Epithelial cell of esophagus (primary cell): Measurements from ENCODE around the gene VANGL1.

ENCODE experiments used
- DNase-seq: peaks from one replicate; pipeline ENCODE4 v3.0.0; 2010; ENCODE audit warnings: low read depth
- H3K4me3 ChIP-seq: 2 replicates; pipeline ENCODE4 v1.5.1; 2011; ENCODE audit warnings: mild to moderate bottlenecking, low read length, control low read depth
- TF ChIP-seq, protein P1 (sequence below): IDR thresholded peaks from 2 replicates; pipeline ENCODE4 v1.5.1; 2011; ENCODE audit warnings: low read depth, mild to moderate bottlenecking, low read length, control low read depth, inconsistent platforms; ENCODE audit not compliant: insufficient read depth; ENCODE audit errors: missing control alignments

The VANGL1 gene

DNA sequence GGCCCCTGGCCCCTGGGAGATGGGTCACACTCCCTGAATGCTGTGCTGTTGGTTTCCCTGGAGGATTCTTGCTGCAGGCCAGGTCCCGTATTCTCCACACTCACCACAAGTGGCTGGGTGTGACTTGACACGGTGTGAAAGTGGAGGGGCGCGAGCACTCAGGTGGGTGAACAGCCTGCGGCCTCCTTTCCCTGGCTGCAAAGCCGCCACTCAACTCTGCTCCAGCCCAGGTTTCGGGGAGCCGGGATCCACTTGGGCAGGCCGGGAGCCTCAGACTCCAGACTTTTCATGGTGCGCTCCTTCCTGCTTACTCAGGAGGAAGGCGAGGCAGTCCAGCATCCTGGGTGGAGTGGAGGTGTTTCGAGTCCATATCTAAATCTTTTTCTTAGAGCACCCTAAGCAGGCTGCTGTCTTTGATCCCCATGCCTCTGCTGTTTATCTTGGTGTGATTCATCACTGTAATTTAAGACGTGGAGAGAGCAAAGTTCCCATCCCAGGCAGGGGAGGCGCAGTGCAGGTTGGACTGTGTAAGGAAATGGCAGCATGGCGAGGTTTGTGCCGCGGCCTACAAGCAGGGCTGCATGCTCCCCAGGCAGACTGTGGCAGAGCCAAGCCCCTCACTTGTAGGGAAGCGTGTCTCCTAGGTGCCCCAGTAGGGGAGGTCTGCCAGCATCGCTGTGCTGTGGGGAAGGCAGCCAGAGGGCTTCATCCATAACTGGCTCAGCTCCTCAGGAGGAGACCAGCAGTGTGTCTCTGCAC, 29.6 kb downstream of the VANGL1 start:
- TF ChIP-seq, protein P1, sequence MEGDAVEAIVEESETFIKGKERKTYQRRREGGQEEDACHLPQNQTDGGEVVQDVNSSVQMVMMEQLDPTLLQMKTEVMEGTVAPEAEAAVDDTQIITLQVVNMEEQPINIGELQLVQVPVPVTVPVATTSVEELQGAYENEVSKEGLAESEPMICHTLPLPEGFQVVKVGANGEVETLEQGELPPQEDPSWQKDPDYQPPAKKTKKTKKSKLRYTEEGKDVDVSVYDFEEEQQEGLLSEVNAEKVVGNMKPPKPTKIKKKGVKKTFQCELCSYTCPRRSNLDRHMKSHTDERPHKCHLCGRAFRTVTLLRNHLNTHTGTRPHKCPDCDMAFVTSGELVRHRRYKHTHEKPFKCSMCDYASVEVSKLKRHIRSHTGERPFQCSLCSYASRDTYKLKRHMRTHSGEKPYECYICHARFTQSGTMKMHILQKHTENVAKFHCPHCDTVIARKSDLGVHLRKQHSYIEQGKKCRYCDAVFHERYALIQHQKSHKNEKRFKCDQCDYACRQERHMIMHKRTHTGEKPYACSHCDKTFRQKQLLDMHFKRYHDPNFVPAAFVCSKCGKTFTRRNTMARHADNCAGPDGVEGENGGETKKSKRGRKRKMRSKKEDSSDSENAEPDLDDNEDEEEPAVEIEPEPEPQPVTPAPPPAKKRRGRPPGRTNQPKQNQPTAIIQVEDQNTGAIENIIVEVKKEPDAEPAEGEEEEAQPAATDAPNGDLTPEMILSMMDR, result no peak
- H3K4me3 ChIP-seq, result no peak overlapping the region

DNA sequence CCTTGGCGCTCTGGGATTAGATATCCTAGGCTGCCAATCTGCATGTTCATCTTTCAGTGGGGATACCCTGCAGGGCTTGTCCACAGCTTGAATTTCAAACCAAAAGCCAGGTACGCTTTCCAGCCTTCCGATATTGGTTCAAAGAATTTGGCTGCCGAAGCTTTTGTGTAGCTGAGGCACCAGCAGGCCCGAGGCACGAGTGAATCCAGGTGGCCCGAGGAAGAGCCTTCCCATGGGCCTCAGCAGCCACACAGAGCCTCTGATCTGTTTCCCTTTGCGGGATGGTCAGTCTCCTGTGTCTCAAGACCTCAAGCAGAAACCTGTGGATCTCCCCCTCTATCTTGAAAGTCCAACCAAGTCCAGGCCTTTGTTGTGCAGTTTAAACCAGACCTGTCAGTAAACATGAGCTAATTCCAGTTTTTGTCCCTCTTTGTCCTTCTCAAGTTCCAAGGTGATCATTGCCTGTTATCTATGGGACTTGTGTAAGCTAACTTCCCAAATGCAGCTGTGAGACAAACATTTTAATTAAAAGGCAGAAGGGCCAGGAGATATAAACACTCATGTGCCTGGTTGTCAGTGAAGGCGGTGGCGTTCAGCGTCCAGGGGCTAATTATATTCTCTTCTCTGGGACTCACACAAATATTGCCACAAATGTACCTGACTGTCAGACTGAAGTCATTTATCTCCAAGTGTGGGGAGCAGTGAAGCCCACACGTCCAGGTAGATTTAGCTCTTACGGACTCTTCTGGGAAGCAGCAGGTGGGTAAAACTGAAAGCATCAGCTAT, 30.6 kb downstream of the VANGL1 start:
- H3K4me3 ChIP-seq, result no peak overlapping the region
- TF ChIP-seq, protein P1, result no peak
- no peak for DNase-seq

More for the DNA sequence above, 29.6 kb downstream of the VANGL1 start:
- DNase-seq, result peak; percentile 92

DNA sequence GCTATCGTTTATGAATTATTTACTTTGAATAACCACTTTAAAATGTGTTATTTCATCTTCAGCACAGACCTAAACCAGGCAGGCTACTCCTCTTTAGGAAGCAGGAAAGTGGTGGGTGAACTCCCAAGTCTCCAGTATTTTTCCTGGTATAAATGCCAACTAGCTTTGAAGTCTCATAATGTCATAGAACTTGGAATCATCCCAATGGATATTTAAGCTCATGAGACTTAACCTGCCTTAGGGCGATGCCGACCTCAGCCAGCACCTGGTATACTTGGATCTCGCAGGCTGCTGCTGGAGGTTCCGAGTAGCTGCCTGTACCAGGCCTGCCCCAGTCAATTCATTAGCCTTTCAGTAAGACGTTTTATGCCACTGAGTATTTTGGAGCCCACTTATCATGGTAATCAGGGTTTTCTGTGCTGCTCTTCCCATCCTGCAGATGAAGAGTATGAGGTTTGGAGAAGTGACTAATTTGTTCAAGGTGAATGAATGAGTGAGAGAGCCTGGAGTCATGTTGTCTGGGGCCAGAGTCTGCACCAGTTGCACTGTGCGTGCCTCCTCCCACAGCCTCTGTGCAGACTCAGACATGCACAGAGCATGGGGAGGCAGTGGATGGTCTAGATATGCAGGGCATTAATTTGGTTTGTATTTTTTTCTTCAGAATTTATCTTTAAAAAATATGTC, 34.9 kb downstream of the VANGL1 start:
- TF ChIP-seq, protein P1, result no peak
- DNase-seq, result peak; percentile 63
- no peak overlapping the region for H3K4me3 ChIP-seq

DNA sequence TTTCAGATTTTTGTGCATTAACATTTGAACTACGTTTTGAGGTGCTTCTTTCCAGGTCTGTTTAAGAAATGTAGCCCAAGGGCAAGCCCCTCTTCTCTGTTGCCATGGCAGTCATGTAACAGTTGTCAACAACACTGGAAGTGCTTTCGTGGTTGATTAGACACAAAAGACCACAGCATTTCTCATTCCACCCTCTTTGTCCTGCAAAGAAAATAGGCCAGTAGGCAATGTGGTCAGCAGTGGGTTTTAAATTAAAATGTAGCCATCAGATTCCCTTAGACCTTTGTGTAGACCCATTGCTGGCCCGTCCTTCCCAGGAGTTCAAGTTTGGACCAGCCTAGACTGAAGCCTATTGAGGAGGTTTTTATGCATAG, 35.4 kb downstream of the VANGL1 start:
- TF ChIP-seq, protein P1, result no peak
- H3K4me3 ChIP-seq, result no peak overlapping the region
- no peak for DNase-seq

DNA sequence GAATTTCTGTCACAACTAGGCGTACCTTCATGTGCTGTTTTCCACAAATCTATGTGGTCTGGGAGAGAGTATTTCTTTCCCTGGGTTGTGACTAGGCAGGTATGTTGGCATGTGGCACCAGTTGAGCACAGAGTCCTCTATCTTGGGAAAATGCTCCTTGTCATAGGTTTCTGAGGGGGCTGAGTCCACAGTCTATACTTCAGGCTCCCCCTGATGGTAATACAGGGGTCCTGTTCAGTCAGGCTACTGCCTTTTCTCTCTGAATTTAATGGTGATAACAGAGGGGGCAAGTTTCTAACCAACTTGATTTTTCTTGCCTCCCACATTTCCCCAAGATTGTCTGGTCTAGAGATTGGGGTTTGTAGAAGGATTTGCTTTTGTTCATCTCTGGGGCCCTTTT, 35.8 kb downstream of the VANGL1 start:
- no peak for DNase-seq
- TF ChIP-seq, protein P1, result no peak

DNA sequence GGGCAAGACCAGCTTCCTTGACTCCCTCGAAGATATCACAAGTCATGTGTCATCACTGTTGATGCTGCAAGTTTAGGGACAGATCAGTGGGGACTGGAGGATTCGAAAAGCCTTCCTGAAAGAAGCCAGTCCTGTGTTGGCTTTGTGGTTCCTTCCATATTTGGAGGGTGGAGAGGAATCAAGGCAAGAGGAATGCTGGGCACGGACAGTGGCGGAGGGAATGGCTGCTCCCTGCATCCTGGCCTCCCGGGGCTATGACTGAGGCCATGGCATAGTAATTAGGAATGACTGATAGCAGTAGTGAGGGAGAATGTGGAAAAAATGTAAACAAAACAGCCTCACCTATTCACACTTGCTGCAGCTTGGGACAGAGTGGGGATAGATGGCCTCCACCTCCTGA, 36.4 kb downstream of the VANGL1 start:
- no peak overlapping the region for H3K4me3 ChIP-seq
- no peak for DNase-seq
- TF ChIP-seq, protein P1, result no peak

More for the DNA sequence above, 35.8 kb downstream of the VANGL1 start:
- H3K4me3 ChIP-seq, result no peak overlapping the region
